A549 (cell line): ENCODE results near the gene IGSF9. TPM values are rescaled to one million over a fixed set of nuclear protein-coding genes. Genes with fewer than 3 reads are reported as not detected.
A peak's percentile ranks its signal among the peaks of the same experiment; 100 is the strongest.

Experiments used
- ATAC-seq, 2 experiments: fragments of 200-7000 bp in 1 of 2; fragments of >200 bp in 1 of 2; cut with Nextera tagmentation in 1 of 2; cut with Tn5 transposase in 1 of 2; 3 replicates each; pipeline versions ENCODE4 v1.8.0 to v1.9.1; 2018 to 2020; ENCODE audit warnings: mild to moderate bottlenecking in 1 of 2, moderate library complexity in 1 of 2
- CTCF ChIA-PET: fragments of 300-600 bp; sonication (Branson Sonifier 250); formaldehyde crosslinking; extraction: SDS; loops from one replicate; lab custom pipeline; 2021; ENCODE audit warnings: antibody characterized with exemption, inconsistent platforms; lab: Yijun Ruan, JAX
- POLR2A ChIA-PET: fragments of 350-600 bp; formaldehyde crosslinking; extraction: SDS; loops from one replicate; lab custom pipeline; 2021; ENCODE audit warnings: antibody characterized with exemption, inconsistent platforms; lab: Yijun Ruan, JAX
- DNase-seq, 2 experiments: peaks; one replicate each; pipeline versions ENCODE4 v3.0.0 to v3.0.0-alpha.2; 2011 to 2016; ENCODE audit warnings: low read depth in 1 of 2, low spot score in 1 of 2
- FAIRE-seq: peaks from 2 replicates; lab custom pipeline; 2011; peaks lifted over from hg19 to GRCh38; lab: Jason Lieb, UNC
- H3K27ac ChIP-seq, 2 experiments: fragments of >200 bp; sonication (Bioruptor Twin); formaldehyde crosslinking; 3 replicates each; pipeline ENCODE4 v1.5.1; 2016 to 2017
- H3K4me1 ChIP-seq: fragments of >200 bp; sonication (Bioruptor Twin); formaldehyde crosslinking; 3 replicates; pipeline ENCODE4 v1.6.1; 2016
- H3K4me2 ChIP-seq: fragments of >200 bp; sonication (Bioruptor Twin); formaldehyde crosslinking; 3 replicates; pipeline ENCODE4 v1.6.1; 2016
- H3K4me3 ChIP-seq: fragments of >200 bp; sonication (Bioruptor Twin); formaldehyde crosslinking; 3 replicates; pipeline ENCODE4 v1.5.1; 2016
- H3K9me3 ChIP-seq: fragments of >200 bp; sonication (Bioruptor Twin); formaldehyde crosslinking; 3 replicates; pipeline ENCODE4 v1.6.1; 2016
- ATOH8 ChIP-seq: fragments of 250-450 bp; sonication (Bioruptor Pico); IDR thresholded peaks from 2 replicates; pipeline ENCODE4 v1.5.0; 2020; ENCODE audit warnings: low read depth, mild to moderate bottlenecking, moderate library complexity
- CBX2 ChIP-seq: fragments of 200-600 bp; sonication (generic); IDR thresholded peaks from 2 replicates; pipeline ENCODE4 v1.6.1; 2016; ENCODE audit warnings: low read depth, mild to moderate bottlenecking, borderline replicate concordance
- CBX8 ChIP-seq: fragments of 200-600 bp; sonication (generic); IDR thresholded peaks from 2 replicates; pipeline ENCODE4 v1.6.1; 2016
- CHD2 ChIP-seq: fragments of 150-350 bp; IDR thresholded peaks from 2 replicates; pipeline ENCODE4 v1.6.1; 2014; ENCODE audit warnings: low read length; ENCODE audit not compliant: partially characterized antibody
- E2F6 ChIP-seq: IDR thresholded peaks from 2 replicates; pipeline ENCODE4 v1.6.1; 2012; ENCODE audit warnings: low read depth, borderline replicate concordance
- EHF ChIP-seq: fragments of 250-450 bp; sonication (Bioruptor Pico); IDR thresholded peaks from 2 replicates; pipeline ENCODE4 v1.5.0; 2020; ENCODE audit warnings: mild to moderate bottlenecking
- ESRRA ChIP-seq: fragments of 150-350 bp; IDR thresholded peaks from 2 replicates; pipeline ENCODE4 v1.6.1; 2014; ENCODE audit warnings: mild to moderate bottlenecking, low read length, borderline replicate concordance
- FOSB ChIP-seq: fragments of 250-450 bp; sonication (Bioruptor Pico); IDR thresholded peaks from 2 replicates; pipeline ENCODE4 v1.5.0; 2020; ENCODE audit warnings: mild to moderate bottlenecking, moderate library complexity
- FOSL2 ChIP-seq, 2 experiments: fragments of 450-650 bp in 1 of 2; fragments of >200 bp in 1 of 2; sonication (Bioruptor Twin) in 1 of 2; formaldehyde crosslinking; IDR thresholded peaks; 2 replicates each; pipeline versions ENCODE4 v1.5.0 to v1.6.1; 2016 to 2020; ENCODE audit warnings: mild to moderate bottlenecking in 1 of 2, moderate library complexity in 1 of 2
- HEYL ChIP-seq: fragments of 250-450 bp; sonication (Bioruptor Pico); IDR thresholded peaks from 2 replicates; pipeline ENCODE4 v1.8.0; 2021; ENCODE audit warnings: mild to moderate bottlenecking, moderate library complexity
- MYC ChIP-seq: IDR thresholded peaks from 2 replicates; pipeline ENCODE4 v1.6.1; 2012; ENCODE audit warnings: mild to moderate bottlenecking, inconsistent platforms, low read length, improper control_type of control experiment, borderline replicate concordance
- NFE2L2 ChIP-seq: fragments of 150-350 bp; conservative IDR thresholded peaks from 2 replicates; pipeline ENCODE4 v1.6.1; 2014; ENCODE audit warnings: low read length
- NPAS2 ChIP-seq: fragments of 250-450 bp; sonication (Bioruptor Pico); IDR thresholded peaks from 2 replicates; pipeline ENCODE4 v1.8.0; 2022; ENCODE audit warnings: mild to moderate bottlenecking, moderate library complexity, borderline replicate concordance
- PBX3 ChIP-seq: IDR thresholded peaks from 2 replicates; pipeline ENCODE4 v1.6.1; 2012
- RAD21 ChIP-seq, 2 experiments: fragments of >200 bp in 1 of 2; sonication (Bioruptor Twin) in 1 of 2; formaldehyde crosslinking in 1 of 2; IDR thresholded peaks in 1 of 2; conservative IDR thresholded peaks in 1 of 2; 2 replicates in 1 of 2; 3 replicates in 1 of 2; pipeline ENCODE4 v1.6.1; 2012 to 2018; ENCODE audit warnings: inconsistent platforms in 1 of 2
- RCOR1 ChIP-seq: fragments of 150-350 bp; IDR thresholded peaks from 2 replicates; pipeline ENCODE4 v1.6.1; 2014; ENCODE audit warnings: antibody characterized with exemption, low read length, low read depth
- REST ChIP-seq: fragments of 200-600 bp; sonication (generic); IDR thresholded peaks from 2 replicates; pipeline ENCODE4 v1.6.1; 2016; ENCODE audit warnings: antibody characterized with exemption, mild to moderate bottlenecking, moderate library complexity
- RFX5 ChIP-seq: fragments of 450-650 bp; IDR thresholded peaks from 2 replicates; pipeline ENCODE4 v1.7.1; 2014; ENCODE audit warnings: antibody characterized with exemption, mild to moderate bottlenecking, moderate library complexity
- SMC3 ChIP-seq: fragments of >200 bp; sonication (Bioruptor Twin); formaldehyde crosslinking; IDR thresholded peaks from 3 replicates; pipeline ENCODE4 v1.6.1; 2018; ENCODE audit warnings: inconsistent platforms
- SREBF2 ChIP-seq: fragments of 450-650 bp; IDR thresholded peaks from 2 replicates; pipeline ENCODE4 v1.6.1; 2014; ENCODE audit warnings: mild to moderate bottlenecking, moderate library complexity
- USF2 ChIP-seq: fragments of 450-650 bp; IDR thresholded peaks from 2 replicates; pipeline ENCODE4 v1.6.1; 2014; ENCODE audit warnings: antibody characterized with exemption
- ZC3H11A ChIP-seq: fragments of 450-650 bp; IDR thresholded peaks from 2 replicates; pipeline ENCODE4 v1.6.1; 2014; ENCODE audit warnings: antibody characterized with exemption, mild to moderate bottlenecking
- ZFP36 ChIP-seq: fragments of 450-650 bp; IDR thresholded peaks from 2 replicates; pipeline ENCODE4 v1.6.1; 2014; ENCODE audit warnings: borderline replicate concordance; ENCODE audit not compliant: partially characterized antibody
- ZNF302 ChIP-seq: fragments of 250-450 bp; sonication (Bioruptor Pico); IDR thresholded peaks from 2 replicates; pipeline ENCODE4 v1.9.0; 2021; ENCODE audit warnings: inconsistent platforms, mild to moderate bottlenecking, moderate library complexity
- WGBS: methylation state at CpG from one replicate; pipeline ENCODE4 v1.1.6; 2017; ENCODE audit errors: missing lambda C conversion rate; 5-methylcytosine and 5-hydroxymethylcytosine counted together
- polyA plus RNA-seq, 4 experiments: library from polyadenylated mRNA; depleted of rRNA in 3 of 4; stranded (reverse); fragments of >200 nt; fragmentation: RNase III in 1 of 4; extraction: RNeasy Plus Mini Kit Qiagen cat#74134 plus additional on column Dnase treatment in 1 of 4; gene quantifications; 2 replicates in 3 of 4; 3 replicates in 1 of 4; pipeline ENCODE4 v1.2.3, GENCODE V29; 2011 to 2017

The IGSF9 gene
- polyA plus RNA-seq, 2 of the 4 experiments (the other 2 are of a cell fraction) = 0.06 to 0.54 TPM

GRCh38 chr1:159961636-159962035, 16.2 kb upstream of the IGSF9 start (continued):
- TF ChIP-seq ATOH8 (no peak), ZNF302 (CRISPR knock-in tag) (no peak), HEYL (no peak)

- no peaks in the 10 kb centered on the region for H3K4me1 ChIP-seq
- 19% methylated on average over 5 of the region's 5 CpGs for WGBS
- peak; percentile 50 to 78; a peak in 5 of 6 replicates for ATAC-seq
- H3K4me2 ChIP-seq = peak overlapping the region; percentile 9; the same call in 1 of the 3 replicates
- FAIRE-seq = no peak
- no peak overlapping the region for H3K4me3 ChIP-seq
- ChIA-PET CTCF (interaction anchor here (1.2 to 12.9 kb wide), 3 partner anchors 15 to 117 kb away, joined by 3 to 124 read pairs (median 5); partner anchors contain the start of gene IGSF9), POLR2A (no interaction called here)
- H3K27ac ChIP-seq = 0 out of 6 replicates have a peak overlapping the region, but pooled peaks of 1 of the 2 experiments have one; percentile 21
- H3K9me3 ChIP-seq = no peaks in the 10 kb centered on the region
- DNase-seq = peak in 1 of 2 experiments; percentile 62
- TF ChIP-seq FOSL2 (IDR thresholded peaks at IDR 0.05) = no peak
- peak; percentile 43 for TF ChIP-seq FOSL2 (CRISPR knock-in tag; IDR thresholded peaks at IDR 0.05)
- TF ChIP-seq RFX5 = no peak
- TF ChIP-seq, all 56 proteins: peak for 1
Measured at GRCh38 chr1:159960721-159961381, 15.4 kb upstream of the IGSF9 start.

- Histone ChIP-seq H3K27ac (no peak overlapping the region), H3K4me2 (no peak overlapping the region)
Measured at GRCh38 chr1:159959451-159959850, 14.0 kb upstream of the IGSF9 start.

More at GRCh38 chr1:159959451-159959850, 14.0 kb upstream of the IGSF9 start:
- FAIRE-seq (no peak), ATAC-seq (no peak), DNase-seq (no peak)
- TF ChIP-seq REST = no peak
- no peak for TF ChIP-seq ZFP36
- no peak for TF ChIP-seq RCOR1
- TF ChIP-seq ZC3H11A = no peak
- TF ChIP-seq EHF (CRISPR knock-in tag) = no peak
- no peak for TF ChIP-seq NPAS2 (CRISPR knock-in tag)
- TF ChIP-seq ESRRA = no peak
- TF ChIP-seq SREBF2 = no peak
- no peak for TF ChIP-seq RAD21 (conservative IDR thresholded peaks at IDR 0.05 in 1 of 2, IDR thresholded peaks at IDR 0.05 in 1 of 2)
- TF ChIP-seq CBX8 = no peak
- no peak for TF ChIP-seq MYC
- TF ChIP-seq E2F6 = no peak
- TF ChIP-seq USF2 = no peak
- no peak for TF ChIP-seq SMC3
- no peak for TF ChIP-seq CHD2
- no peak for TF ChIP-seq PBX3
- no peak for TF ChIP-seq FOSB (CRISPR knock-in tag)
- no peak for TF ChIP-seq CBX2
- TF ChIP-seq NFE2L2 = no peak
- Histone ChIP-seq H3K4me1 (no peaks in the 10 kb centered on the region; the same call in 2 of the 3 replicates), H3K9me3 (no peaks in the 10 kb centered on the region), H3K4me3 (no peak overlapping the region)
- ChIA-PET POLR2A (no interaction called here), CTCF (interaction anchor here (1.2 to 12.9 kb wide), 3 partner anchors 14 to 119 kb away, joined by 3 to 124 read pairs (median 5); partner anchors contain the start of gene IGSF9)
- WGBS = 50% methylated on average over 4 of the region's 4 CpGs
